SK-N-SH (cell line): ENCODE results near the gene SMYD3. TPM values are rescaled to one million over a fixed set of nuclear protein-coding genes. Genes with fewer than 3 reads are reported as not detected.

Experiments
- CTCF ChIA-PET: fragments of 300-600, 350-600 bp; formaldehyde crosslinking; extraction: SDS; loops from one replicate; lab custom pipeline; 2021; lab: Yijun Ruan, JAX
- POLR2A ChIA-PET: fragments of 350-600 bp; sonication (Branson Sonifier 250); formaldehyde crosslinking; extraction: SDS; loops from one replicate; lab custom pipeline; 2020; ENCODE audit warnings: antibody characterized with exemption, inconsistent platforms; lab: Yijun Ruan, JAX
- DNase-seq: peaks from one replicate; pipeline ENCODE4 v3.0.0; 2012
- H2AFZ ChIP-seq: fragments of 200-600 bp; sonication (generic); 2 replicates; pipeline ENCODE4 v1.8.1; 2016; ENCODE audit warnings: antibody characterized with exemption, mild to moderate bottlenecking, low read depth
- H3F3A ChIP-seq: fragments of 200-600 bp; sonication (generic); replicated peaks from 2 replicates; pipeline ENCODE3; 2016; ENCODE audit warnings: antibody characterized with exemption, mild to moderate bottlenecking; ENCODE audit not compliant: insufficient read depth
- H3K27ac ChIP-seq, 2 experiments: fragments of 200-500 bp in 1 of 2; fragments of 200-600 bp in 1 of 2; sonication (Bioruptor generic) in 1 of 2; sonication (generic), shearing (Covaris generic) in 1 of 2; 2 replicates each; pipeline versions ENCODE4 v1.5.1 to v1.6.1; 2014 to 2016; ENCODE audit warnings: low read depth in 2 of 2, inconsistent platforms in 1 of 2, low read length in 1 of 2, mild to moderate bottlenecking in 1 of 2, mixed read lengths in 1 of 2
- H3K27me3 ChIP-seq: fragments of 200-600 bp; sonication (generic), shearing (Covaris generic); 2 replicates; pipeline ENCODE4 v1.6.1; 2016; ENCODE audit warnings: mixed run types; ENCODE audit not compliant: insufficient read depth
- H3K36me3 ChIP-seq, 2 experiments: fragments of 200-500 bp in 1 of 2; fragments of 200-600 bp in 1 of 2; sonication (Bioruptor generic) in 1 of 2; sonication (generic) in 1 of 2; replicated peaks in 1 of 2; 2 replicates each; pipeline versions ENCODE3 to v1.5.1; 2014 to 2016; ENCODE audit warnings: low read length in 1 of 2, mild to moderate bottlenecking in 1 of 2; ENCODE audit not compliant: insufficient read depth in 2 of 2, control insufficient read depth in 1 of 2
- H3K4me1 ChIP-seq, 2 experiments: fragments of 200-500 bp in 1 of 2; fragments of 200-600 bp in 1 of 2; sonication (Bioruptor generic) in 1 of 2; sonication (generic), shearing (Covaris generic) in 1 of 2; 2 replicates each; pipeline versions ENCODE4 v1.5.1 to v1.6.1; 2014 to 2016; ENCODE audit warnings: low read depth in 1 of 2, low read length in 1 of 2, mixed run types in 1 of 2; ENCODE audit not compliant: insufficient read depth in 2 of 2, control insufficient read depth in 1 of 2
- H3K4me2 ChIP-seq: fragments of 200-600 bp; sonication (generic), shearing (Covaris generic); 2 replicates; pipeline ENCODE4 v1.6.1; 2017; ENCODE audit warnings: mixed run types
- H3K4me3 ChIP-seq, 2 experiments: fragments of 200-500 bp in 1 of 2; fragments of 200-600 bp in 1 of 2; sonication (Bioruptor generic) in 1 of 2; sonication (generic), shearing (Covaris generic) in 1 of 2; 2 replicates each; pipeline versions ENCODE4 v1.5.1 to v1.8.1; 2014 to 2016; ENCODE audit warnings: low read depth in 2 of 2, inconsistent platforms in 1 of 2, low read length in 1 of 2, mild to moderate bottlenecking in 1 of 2, mixed read lengths in 1 of 2, moderate library complexity in 1 of 2
- H3K79me2 ChIP-seq: fragments of 200-600 bp; sonication (generic); 2 replicates; pipeline ENCODE4 v1.8.1; 2017; ENCODE audit warnings: mild to moderate bottlenecking; ENCODE audit not compliant: insufficient read depth
- H3K9ac ChIP-seq: fragments of 200-600 bp; sonication (generic); 2 replicates; pipeline ENCODE4 v1.6.1; 2017; ENCODE audit warnings: mixed run types
- H3K9me2 ChIP-seq: fragments of 200-600 bp; sonication (generic); 2 replicates; pipeline ENCODE4 v1.6.1; 2017; ENCODE audit warnings: mixed run types
- H3K9me3 ChIP-seq: fragments of 200-600 bp; sonication (generic); 2 replicates; pipeline ENCODE4 v1.6.1; 2017; ENCODE audit warnings: mixed run types, mild to moderate bottlenecking, moderate library complexity
- H4K20me1 ChIP-seq: fragments of 200-600 bp; sonication (generic); 2 replicates; pipeline ENCODE4 v1.6.1; 2017; ENCODE audit warnings: mild to moderate bottlenecking, mixed run types; ENCODE audit not compliant: insufficient read depth
- CHD2 ChIP-seq: fragments of 150-350 bp; IDR thresholded peaks from 2 replicates; pipeline ENCODE4 v1.6.1; 2018; ENCODE audit warnings: low read length; ENCODE audit not compliant: partially characterized antibody
- FOXM1 ChIP-seq: IDR thresholded peaks from 2 replicates; pipeline ENCODE4 v1.4.0; 2012; ENCODE audit warnings: low read depth, mild to moderate bottlenecking
- JUND ChIP-seq: IDR thresholded peaks from 2 replicates; pipeline ENCODE4 v1.4.0; 2012
- MAX ChIP-seq: IDR thresholded peaks from 2 replicates; pipeline ENCODE4 v1.4.0; 2012; ENCODE audit warnings: low read depth
- NFIC ChIP-seq: IDR thresholded peaks from 2 replicates; pipeline ENCODE4 v1.4.0; 2012; ENCODE audit warnings: borderline replicate concordance
- PBX3 ChIP-seq: IDR thresholded peaks from 2 replicates; pipeline ENCODE4; 2012
- POLR2AphosphoS5 ChIP-seq: IDR thresholded peaks from 2 replicates; pipeline ENCODE4 v1.6.1; 2012; ENCODE audit warnings: low read depth, low read length
- RAD21 ChIP-seq: IDR thresholded peaks from 2 replicates; pipeline ENCODE4 v1.6.1; 2012; ENCODE audit warnings: mild to moderate bottlenecking, low read length
- REST ChIP-seq: IDR thresholded peaks from 2 replicates; pipeline ENCODE4 v1.6.1; 2012; ENCODE audit warnings: mild to moderate bottlenecking, low read depth, low read length, moderate library complexity
- RXRA ChIP-seq: IDR thresholded peaks from 2 replicates; pipeline ENCODE4 v1.4.0; 2012; ENCODE audit warnings: low read depth, mild to moderate bottlenecking, borderline replicate concordance
- WGBS: methylation state at CpG from one replicate; pipeline ENCODE4 v1.1.6; 2017; ENCODE audit warnings: low lambda C conversion rate; 5-methylcytosine and 5-hydroxymethylcytosine counted together
- polyA plus RNA-seq, 3 experiments: library from polyadenylated mRNA; depleted of rRNA; stranded (reverse); fragments of >200 nt; gene quantifications; 2 replicates each; pipeline ENCODE4 v1.2.3, GENCODE V29; 2012
- TF ChIP-seq, protein P1 (sequence below): fragments of 200-600 bp; sonication (generic); IDR thresholded peaks from 2 replicates; pipeline ENCODE4 v1.6.1; 2017; ENCODE audit warnings: antibody characterized with exemption, mild to moderate bottlenecking, moderate library complexity

The SMYD3 gene
- polyA plus RNA-seq, 1 of the 3 experiments (the other 2 are of a cell fraction) = 31.4 TPM

DNA sequence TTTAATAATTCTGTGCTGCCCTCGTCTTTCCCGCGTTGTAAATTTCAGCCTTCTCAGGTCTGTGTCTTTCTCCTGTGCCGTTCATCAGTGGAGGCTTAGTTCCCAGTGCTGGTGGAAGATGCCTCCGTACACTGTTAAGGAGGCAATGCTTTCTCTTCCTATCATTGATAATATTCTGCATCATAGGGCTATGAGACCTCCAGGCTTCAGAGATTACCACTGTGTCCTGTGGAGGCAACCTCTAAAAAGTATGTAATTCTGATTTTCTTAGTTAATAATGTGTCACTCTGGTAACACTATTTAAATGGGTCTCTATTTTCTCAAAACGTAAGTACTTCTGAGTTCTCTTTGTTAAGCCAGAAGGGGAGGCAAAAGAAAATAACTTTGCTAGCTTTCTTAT, 538.3 kb downstream of the SMYD3 start:
- Histone ChIP-seq H3K4me1 (peaks cover 12 to 23% of the 10 kb centered on the region in 2 experiments), H3K9ac (no peak overlapping the region), H3F3A (peaks cover 12% of the 10 kb centered on the region), H3K36me3 (no peaks in the 10 kb centered on the region), H3K9me2 (no peaks in the 10 kb centered on the region), H2AFZ (peak overlapping the region; percentile 50; the same call in 1 of the 2 replicates), H3K4me2 (no peak overlapping the region), H4K20me1 (no peaks in the 10 kb centered on the region), H3K27ac (peak overlapping the region; percentile 76 to 95), H3K79me2 (no peaks in the 10 kb centered on the region), H3K27me3 (no peaks in the 10 kb centered on the region), H3K9me3 (no peaks in the 10 kb centered on the region), H3K4me3 (no peak overlapping the region)
- no peak for DNase-seq
- 98% methylated on average over 6 of the region's 6 CpGs for WGBS
- POLR2A ChIA-PET = no interaction called here
- CTCF ChIA-PET = interaction anchor here (0.7 to 1.4 kb wide), 2 partner anchors 10 to 297 kb away, joined by 3 to 4 read pairs; no protein-coding TSS in a partner anchor
- no peak for TF ChIP-seq JUND
- TF ChIP-seq RAD21 = no peak
- TF ChIP-seq RXRA = no peak
- no peak for TF ChIP-seq CHD2
- TF ChIP-seq NFIC = no peak
- TF ChIP-seq REST = no peak
- TF ChIP-seq, protein P1, sequence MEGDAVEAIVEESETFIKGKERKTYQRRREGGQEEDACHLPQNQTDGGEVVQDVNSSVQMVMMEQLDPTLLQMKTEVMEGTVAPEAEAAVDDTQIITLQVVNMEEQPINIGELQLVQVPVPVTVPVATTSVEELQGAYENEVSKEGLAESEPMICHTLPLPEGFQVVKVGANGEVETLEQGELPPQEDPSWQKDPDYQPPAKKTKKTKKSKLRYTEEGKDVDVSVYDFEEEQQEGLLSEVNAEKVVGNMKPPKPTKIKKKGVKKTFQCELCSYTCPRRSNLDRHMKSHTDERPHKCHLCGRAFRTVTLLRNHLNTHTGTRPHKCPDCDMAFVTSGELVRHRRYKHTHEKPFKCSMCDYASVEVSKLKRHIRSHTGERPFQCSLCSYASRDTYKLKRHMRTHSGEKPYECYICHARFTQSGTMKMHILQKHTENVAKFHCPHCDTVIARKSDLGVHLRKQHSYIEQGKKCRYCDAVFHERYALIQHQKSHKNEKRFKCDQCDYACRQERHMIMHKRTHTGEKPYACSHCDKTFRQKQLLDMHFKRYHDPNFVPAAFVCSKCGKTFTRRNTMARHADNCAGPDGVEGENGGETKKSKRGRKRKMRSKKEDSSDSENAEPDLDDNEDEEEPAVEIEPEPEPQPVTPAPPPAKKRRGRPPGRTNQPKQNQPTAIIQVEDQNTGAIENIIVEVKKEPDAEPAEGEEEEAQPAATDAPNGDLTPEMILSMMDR = no peak
- no peak for TF ChIP-seq MAX
- TF ChIP-seq PBX3 = no peak
- no peak for TF ChIP-seq FOXM1
- no peak for TF ChIP-seq POLR2AphosphoS5

DNA sequence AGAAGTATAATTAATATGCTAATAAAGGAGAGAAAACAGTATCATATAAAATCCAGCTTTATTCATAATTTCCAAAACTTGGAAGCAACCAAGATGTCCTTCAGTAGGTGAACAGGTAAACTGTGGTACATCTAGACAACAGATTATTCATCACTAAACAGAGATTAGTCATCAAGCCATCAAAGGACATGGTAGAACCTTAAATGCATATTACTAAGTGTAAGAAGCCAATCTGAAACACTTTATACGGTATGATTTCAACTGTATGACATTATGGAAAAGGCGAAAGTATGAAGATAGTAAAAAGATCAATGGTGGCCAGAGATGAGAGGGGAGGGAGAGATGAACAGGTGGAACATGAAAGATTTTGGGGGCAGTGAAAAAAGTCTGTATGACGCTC, 541.7 kb downstream of the SMYD3 start:
- H3K27me3 ChIP-seq = no peaks in the 10 kb centered on the region
- no peak for DNase-seq
- peaks cover 12% of the 10 kb centered on the region for H3F3A ChIP-seq
- 97% methylated on average over 3 of the region's 3 CpGs for WGBS
- H3K4me2 ChIP-seq = no peak overlapping the region
- no peak for TF ChIP-seq RAD21
- TF ChIP-seq, all 33 proteins: peak for 0
- H3K4me3 ChIP-seq = no peak overlapping the region
- no peaks in the 10 kb centered on the region for H4K20me1 ChIP-seq
- ChIA-PET POLR2A (no interaction called here), CTCF (no interaction called here)
- H3K79me2 ChIP-seq = no peaks in the 10 kb centered on the region
- no peak overlapping the region for H3K9ac ChIP-seq
- no peak overlapping the region for H2AFZ ChIP-seq
- no peaks in the 10 kb centered on the region for H3K9me2 ChIP-seq
- no peaks in the 10 kb centered on the region for H3K9me3 ChIP-seq
- no peak overlapping the region; a peak in 1 of 4 replicates for H3K27ac ChIP-seq
- no peaks in the 10 kb centered on the region for H3K36me3 ChIP-seq
- peaks cover 19 to 21% of the 10 kb centered on the region in 2 experiments for H3K4me1 ChIP-seq
